PFSK-1 (cell line): ENCODE measurements around the gene TRIM44.
A peak's percentile ranks its signal among the peaks of the same experiment; 100 is the strongest.

ENCODE experiments used
- FOXP2 ChIP-seq: optimal IDR thresholded peaks from 2 replicates; pipeline ENCODE3; 2011; ENCODE audit warnings: borderline replicate concordance, control low read depth, inconsistent platforms; ENCODE audit not compliant: insufficient read depth; ENCODE audit errors: extremely low read length, extremely low read depth
- POLR2AphosphoS5 ChIP-seq: IDR thresholded peaks from 2 replicates; pipeline ENCODE4 v1.6.1; 2012; ENCODE audit warnings: low read depth, mild to moderate bottlenecking, control low read depth, low read length, moderate library complexity
- SIN3A ChIP-seq: IDR thresholded peaks from 2 replicates; pipeline ENCODE4 v1.6.1; 2012; ENCODE audit warnings: mild to moderate bottlenecking, low read length, moderate library complexity, borderline replicate concordance; ENCODE audit not compliant: insufficient read depth
- TAF1 ChIP-seq: IDR thresholded peaks from 2 replicates; pipeline ENCODE4 v1.6.1; 2012; ENCODE audit warnings: low read length, control low read depth, borderline replicate concordance; ENCODE audit not compliant: insufficient read depth
- TF ChIP-seq, protein P1 (sequence below), 2 experiments: IDR thresholded peaks; 2 replicates each; pipeline versions ENCODE4 v1.6.1 to v1.8.0; 2011 to 2012; ENCODE audit warnings: low read depth in 2 of 2, low read length in 2 of 2, control low read depth in 1 of 2, inconsistent platforms in 1 of 2, mild to moderate bottlenecking in 1 of 2, moderate library complexity in 1 of 2; ENCODE audit not compliant: insufficient read depth in 1 of 2

DNA sequence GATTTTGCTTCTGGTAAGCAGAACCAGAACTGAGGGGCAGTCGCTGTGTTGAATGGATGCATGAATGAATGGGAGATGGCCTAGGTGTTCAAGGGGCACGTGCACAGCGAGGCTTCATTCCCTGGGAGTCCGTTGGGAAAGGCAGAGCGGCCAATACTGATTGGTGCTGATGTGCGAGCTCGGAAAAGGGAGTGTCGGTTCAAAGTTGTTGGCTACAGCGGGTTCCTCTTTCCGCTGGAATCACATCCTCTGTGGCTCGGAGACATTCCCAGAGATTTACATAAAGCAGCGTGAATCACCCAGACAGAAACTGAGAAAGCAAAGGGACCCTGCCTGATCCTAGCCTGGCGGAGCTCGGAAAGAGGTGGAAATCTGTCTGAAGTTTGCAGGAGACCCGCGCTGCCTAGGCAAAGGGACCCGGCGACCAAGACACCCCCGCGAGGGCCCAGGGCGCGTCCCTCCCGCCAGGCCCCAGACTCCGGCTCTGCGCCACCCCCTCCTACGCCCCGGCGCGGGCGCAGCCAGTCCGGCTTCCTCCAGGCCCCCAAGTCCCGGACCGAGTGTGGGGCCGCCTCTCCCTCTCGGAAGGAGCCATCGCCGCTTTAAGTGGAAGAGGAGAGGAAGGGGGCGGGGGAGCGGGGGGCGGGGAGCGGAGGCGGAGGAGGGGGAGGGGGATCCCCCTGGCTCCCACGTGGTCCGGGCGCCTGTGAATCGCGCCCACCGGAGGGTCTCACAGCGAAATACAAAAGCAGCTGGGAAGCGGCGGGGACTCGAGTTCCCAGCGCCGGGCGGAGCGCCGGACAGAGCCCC, 44.7 kb upstream of the TRIM44 start, which contains the start of gene FJX1:
- TF ChIP-seq POLR2AphosphoS5 (peak; percentile 38), TAF1 (peak; percentile 40; the same call in 1 of the 2 replicates), SIN3A (peak; percentile 77; the same call in 1 of the 2 replicates), FOXP2 (peak; percentile 9)
- TF ChIP-seq, protein P1, sequence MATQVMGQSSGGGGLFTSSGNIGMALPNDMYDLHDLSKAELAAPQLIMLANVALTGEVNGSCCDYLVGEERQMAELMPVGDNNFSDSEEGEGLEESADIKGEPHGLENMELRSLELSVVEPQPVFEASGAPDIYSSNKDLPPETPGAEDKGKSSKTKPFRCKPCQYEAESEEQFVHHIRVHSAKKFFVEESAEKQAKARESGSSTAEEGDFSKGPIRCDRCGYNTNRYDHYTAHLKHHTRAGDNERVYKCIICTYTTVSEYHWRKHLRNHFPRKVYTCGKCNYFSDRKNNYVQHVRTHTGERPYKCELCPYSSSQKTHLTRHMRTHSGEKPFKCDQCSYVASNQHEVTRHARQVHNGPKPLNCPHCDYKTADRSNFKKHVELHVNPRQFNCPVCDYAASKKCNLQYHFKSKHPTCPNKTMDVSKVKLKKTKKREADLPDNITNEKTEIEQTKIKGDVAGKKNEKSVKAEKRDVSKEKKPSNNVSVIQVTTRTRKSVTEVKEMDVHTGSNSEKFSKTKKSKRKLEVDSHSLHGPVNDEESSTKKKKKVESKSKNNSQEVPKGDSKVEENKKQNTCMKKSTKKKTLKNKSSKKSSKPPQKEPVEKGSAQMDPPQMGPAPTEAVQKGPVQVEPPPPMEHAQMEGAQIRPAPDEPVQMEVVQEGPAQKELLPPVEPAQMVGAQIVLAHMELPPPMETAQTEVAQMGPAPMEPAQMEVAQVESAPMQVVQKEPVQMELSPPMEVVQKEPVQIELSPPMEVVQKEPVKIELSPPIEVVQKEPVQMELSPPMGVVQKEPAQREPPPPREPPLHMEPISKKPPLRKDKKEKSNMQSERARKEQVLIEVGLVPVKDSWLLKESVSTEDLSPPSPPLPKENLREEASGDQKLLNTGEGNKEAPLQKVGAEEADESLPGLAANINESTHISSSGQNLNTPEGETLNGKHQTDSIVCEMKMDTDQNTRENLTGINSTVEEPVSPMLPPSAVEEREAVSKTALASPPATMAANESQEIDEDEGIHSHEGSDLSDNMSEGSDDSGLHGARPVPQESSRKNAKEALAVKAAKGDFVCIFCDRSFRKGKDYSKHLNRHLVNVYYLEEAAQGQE (IDR thresholded peaks at IDR 0.05; ENCODE audit: insufficient read depth in 1 of 2, low read depth in 2 of 2, low read length in 2 of 2) = peak in 1 of 2 experiments; percentile 33; a peak in 1 of 4 replicates
